LNCAP (cell line): ENCODE results near the gene CERS5.

Experiments
- CTCF ChIP-seq: fragments of 450-650 bp; IDR thresholded peaks from 2 replicates; pipeline ENCODE4 v1.5.1; 2017; ENCODE audit warnings: mild to moderate bottlenecking

CERS5 gene

DNA sequence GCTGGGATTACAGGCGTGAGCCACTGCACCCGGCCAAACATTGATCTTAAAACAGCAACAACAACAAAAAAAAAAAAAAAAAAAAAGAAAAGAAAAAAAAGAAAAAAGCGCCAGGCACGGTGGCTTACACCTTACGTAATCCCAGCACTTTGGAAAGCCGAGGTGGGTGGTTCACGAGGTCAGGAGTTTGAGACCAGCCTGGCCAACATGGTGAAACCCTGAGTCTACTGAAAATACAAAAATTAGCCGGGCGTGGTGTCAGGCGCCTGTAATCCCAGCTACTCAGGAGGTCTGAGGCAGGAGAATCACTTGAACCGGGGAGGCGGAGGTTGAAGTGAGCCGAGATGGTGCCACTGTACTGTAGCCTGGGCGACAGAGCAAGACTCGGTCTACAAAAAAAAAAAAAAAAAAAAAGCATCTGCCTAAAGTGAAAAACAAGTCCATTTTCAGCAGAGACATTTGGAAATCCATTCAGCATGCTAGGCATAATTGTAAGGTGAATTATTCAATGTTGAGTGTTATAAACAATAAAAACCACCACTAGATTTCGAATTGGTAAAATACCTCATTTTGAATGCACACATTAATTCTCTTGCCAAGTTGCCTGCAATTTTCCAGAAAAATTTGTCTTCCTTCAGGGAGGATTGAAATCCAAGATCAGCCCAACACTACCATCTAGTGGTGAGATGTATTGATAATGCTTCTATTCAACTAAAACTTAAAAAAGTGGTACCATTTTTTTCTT lies 8.0 kb upstream of the CERS5 start:
- TF ChIP-seq CTCF, result peak; percentile 65

DNA sequence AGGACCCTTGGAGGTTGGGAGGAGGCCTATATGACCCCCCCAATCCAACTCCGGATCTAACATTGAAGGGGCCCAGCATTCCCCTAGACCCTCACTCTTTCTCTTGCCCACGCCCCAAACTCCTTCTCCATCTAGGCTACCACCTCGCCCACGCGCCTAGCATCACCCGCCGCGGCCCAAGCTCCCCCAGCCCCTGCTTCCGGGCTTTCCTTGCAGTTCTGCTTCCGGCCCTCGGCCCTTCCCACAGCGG lies 445 bp downstream of the CERS5 start:
- TF ChIP-seq CTCF, result no peak

DNA sequence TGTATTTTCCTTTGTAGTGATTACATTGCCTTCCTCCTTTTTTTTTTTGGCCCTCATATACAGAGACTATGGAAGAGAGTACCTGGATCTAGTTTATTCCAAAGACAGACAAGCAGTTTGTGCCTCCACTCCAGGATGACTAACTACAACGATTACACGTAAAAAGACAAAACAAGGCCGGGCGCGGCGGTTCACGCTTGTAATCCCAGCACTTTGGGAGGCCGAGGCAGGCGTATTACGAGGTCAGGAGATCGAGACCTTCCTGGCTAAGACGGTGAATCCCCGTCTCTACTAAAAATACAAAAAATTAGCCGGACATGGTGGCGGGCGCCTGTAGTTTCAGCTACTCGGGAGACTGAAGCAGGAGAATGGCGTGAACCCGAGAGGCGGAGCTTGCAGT lies 2.2 kb downstream of the CERS5 start:
- no peak for TF ChIP-seq CTCF

- TF ChIP-seq CTCF, result no peak
Observed at GRCh38 chr12:50162230-50162629, 4.9 kb downstream of the CERS5 start.

DNA sequence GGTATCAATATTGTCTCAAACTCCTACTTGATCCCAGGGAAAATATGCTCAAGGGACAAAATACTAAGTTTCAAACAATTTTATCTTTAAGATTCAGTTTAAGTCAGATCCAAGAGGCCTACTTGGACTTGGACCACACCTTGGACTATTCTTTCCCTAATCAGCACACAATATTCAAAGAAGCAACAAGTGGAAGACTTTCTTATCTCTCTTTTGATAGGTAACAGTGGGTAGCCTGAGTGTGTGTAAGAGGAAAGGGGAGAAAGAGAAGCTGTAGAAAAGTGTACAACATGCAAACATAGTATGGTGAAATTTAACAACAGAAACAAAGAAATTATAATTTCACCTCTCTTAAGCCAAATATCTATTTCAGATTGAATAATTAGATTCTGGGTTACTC lies 6.5 kb downstream of the CERS5 start:
- no peak for TF ChIP-seq CTCF

DNA sequence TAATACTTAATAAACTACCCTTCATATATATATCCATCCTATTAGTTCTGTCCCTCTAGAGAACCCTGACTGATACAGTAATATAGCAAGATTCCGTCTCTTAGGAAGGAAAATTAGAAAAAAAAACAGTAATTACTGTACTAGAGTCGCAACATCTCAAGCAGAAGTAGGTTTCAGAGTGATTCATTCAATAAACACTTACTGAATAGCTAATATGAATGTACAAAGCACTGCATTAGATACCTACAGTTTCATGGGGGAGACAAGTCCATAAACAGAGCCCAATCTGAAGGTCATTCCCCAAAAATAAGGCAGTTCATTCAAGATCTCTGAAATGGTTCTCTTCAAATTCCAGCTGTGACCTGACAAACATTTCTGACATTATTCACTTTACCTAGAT lies 9.9 kb downstream of the CERS5 start:
- no peak for TF ChIP-seq CTCF

DNA sequence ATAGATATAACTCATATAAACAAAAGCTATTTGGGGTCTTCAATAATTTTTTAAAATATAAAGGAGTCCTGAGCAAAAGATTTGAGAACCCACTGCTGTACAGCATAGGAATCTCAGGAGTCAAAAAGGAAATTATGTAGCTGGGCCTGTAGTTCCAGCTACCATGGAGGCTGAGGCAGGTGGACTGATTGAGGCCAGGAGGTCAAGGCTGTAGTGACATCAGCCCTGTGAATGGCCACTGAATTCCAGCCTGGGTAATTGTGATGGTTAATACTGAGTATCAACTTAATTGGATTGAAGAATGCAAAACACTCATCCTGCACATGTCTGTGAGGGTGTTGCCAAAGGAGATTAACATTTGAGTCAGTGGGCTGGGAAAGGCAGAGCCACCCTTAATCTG lies 10.5 kb downstream of the CERS5 start:
- TF ChIP-seq CTCF, result no peak

- no peak for TF ChIP-seq CTCF
Observed at GRCh38 chr12:50151047-50151687, 16.0 kb downstream of the CERS5 start.
